ENCODE measurements around the gene COMMD8.

DNA sequence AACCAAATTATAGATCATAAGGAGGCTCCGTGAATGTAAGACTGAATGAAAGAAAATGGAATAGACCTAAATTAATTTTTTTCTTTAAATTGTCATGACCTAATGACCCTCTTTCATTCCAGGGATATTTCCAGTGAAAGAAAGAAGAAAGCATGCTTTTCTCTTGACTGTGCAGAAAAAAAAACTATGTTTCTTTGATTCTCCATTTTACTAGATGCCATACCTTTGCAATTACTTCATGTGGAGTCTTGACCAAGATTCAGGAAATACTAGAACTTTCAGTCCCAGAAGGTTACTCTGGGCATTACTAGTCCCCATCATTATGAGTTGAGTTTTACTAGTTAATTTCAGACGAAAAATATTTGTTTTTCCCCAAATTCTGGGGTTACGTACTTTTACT lies 6.4 kb upstream of the COMMD8 start:
- TF ChIP-seq POLR2A (IDR thresholded peaks at IDR 0.05) = no peak
- TF ChIP-seq, protein P1, sequence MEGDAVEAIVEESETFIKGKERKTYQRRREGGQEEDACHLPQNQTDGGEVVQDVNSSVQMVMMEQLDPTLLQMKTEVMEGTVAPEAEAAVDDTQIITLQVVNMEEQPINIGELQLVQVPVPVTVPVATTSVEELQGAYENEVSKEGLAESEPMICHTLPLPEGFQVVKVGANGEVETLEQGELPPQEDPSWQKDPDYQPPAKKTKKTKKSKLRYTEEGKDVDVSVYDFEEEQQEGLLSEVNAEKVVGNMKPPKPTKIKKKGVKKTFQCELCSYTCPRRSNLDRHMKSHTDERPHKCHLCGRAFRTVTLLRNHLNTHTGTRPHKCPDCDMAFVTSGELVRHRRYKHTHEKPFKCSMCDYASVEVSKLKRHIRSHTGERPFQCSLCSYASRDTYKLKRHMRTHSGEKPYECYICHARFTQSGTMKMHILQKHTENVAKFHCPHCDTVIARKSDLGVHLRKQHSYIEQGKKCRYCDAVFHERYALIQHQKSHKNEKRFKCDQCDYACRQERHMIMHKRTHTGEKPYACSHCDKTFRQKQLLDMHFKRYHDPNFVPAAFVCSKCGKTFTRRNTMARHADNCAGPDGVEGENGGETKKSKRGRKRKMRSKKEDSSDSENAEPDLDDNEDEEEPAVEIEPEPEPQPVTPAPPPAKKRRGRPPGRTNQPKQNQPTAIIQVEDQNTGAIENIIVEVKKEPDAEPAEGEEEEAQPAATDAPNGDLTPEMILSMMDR (IDR thresholded peaks at IDR 0.05) = no peak
